Measurements from ENCODE around the gene PGGT1B. TPM values are rescaled to one million over a fixed set of nuclear protein-coding genes. Genes with fewer than 3 reads are reported as not detected.

The PGGT1B gene
- total RNA-seq, 1 experiment from 2014 or later = 59.7 TPM

DNA sequence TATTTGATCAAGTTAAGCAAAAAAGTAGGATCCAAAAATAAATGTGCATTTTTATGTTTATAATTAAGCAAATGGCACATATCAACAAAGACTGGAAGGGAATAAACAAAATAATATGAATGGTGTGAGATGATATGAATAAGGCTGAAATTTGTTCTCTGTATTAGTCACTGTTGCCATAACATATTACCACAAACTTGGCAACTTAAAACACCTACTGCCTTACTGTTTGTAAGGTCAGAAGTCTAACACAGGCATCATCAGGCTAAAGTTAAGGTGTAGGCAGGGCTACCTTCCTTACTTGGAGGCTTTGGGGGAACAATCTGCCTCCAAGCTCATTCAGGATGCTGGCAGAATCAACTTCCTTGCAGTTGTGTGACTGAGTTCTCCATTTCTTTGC lies 19.3 kb downstream of the PGGT1B start:
- H2AFZ ChIP-seq (ENCODE audit: low read length) = no peak overlapping the region
- no peaks in the 10 kb centered on the region for H3K27me3 ChIP-seq (ENCODE audit: insufficient read depth, low read length)
- Mint-ChIP-seq H3K4me3 (no peak overlapping the region), H3K36me3 (ENCODE audit: insufficient read depth in 1 of 3, low read depth in 3 of 3) (peaks cover 0 to 13% (median 7%) of the 10 kb centered on the region in 3 experiments; a peak in 5 of 7 replicates), H3K9me3 (no peaks in the 10 kb centered on the region), H3K27me3 (ENCODE audit: low read depth) (no peaks in the 10 kb centered on the region), H3K27ac (no peak overlapping the region; a peak in 1 of 7 replicates), H3K4me1 (no peaks in the 10 kb centered on the region)
- H4K8ac ChIP-seq (replicated peaks; ENCODE audit: insufficient read length, low read depth, low read length) = no peak overlapping the region
- no peak overlapping the region for H3K27ac ChIP-seq (ENCODE audit: insufficient read length, low read depth, low read length)
- H3K18ac ChIP-seq (ENCODE audit: insufficient read length, low read depth, low read length) = no peak overlapping the region
- DNase-seq = no peak
- no peak overlapping the region for H3K23ac ChIP-seq (ENCODE audit: insufficient read length, low read depth, low read length)
- TF ChIP-seq, protein P1, sequence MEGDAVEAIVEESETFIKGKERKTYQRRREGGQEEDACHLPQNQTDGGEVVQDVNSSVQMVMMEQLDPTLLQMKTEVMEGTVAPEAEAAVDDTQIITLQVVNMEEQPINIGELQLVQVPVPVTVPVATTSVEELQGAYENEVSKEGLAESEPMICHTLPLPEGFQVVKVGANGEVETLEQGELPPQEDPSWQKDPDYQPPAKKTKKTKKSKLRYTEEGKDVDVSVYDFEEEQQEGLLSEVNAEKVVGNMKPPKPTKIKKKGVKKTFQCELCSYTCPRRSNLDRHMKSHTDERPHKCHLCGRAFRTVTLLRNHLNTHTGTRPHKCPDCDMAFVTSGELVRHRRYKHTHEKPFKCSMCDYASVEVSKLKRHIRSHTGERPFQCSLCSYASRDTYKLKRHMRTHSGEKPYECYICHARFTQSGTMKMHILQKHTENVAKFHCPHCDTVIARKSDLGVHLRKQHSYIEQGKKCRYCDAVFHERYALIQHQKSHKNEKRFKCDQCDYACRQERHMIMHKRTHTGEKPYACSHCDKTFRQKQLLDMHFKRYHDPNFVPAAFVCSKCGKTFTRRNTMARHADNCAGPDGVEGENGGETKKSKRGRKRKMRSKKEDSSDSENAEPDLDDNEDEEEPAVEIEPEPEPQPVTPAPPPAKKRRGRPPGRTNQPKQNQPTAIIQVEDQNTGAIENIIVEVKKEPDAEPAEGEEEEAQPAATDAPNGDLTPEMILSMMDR (conservative IDR thresholded peaks at IDR 0.05) = no peak
- no peak overlapping the region for H3K4ac ChIP-seq (ENCODE audit: low read depth, low read length)
- no peak overlapping the region for H3K56ac ChIP-seq (ENCODE audit: insufficient read length, low read depth, low read length)
- H4K91ac ChIP-seq (ENCODE audit: insufficient read length, low read depth, low read length) = no peak overlapping the region
- H2BK12ac ChIP-seq (ENCODE audit: insufficient read length, low read depth, low read length) = no peak overlapping the region
- H3K9ac ChIP-seq (ENCODE audit: extremely low read depth, insufficient read length, low read length) = no peak overlapping the region
- no peaks in the 10 kb centered on the region for H3K79me2 ChIP-seq (ENCODE audit: insufficient read depth, low read length)
- H4K5ac ChIP-seq (ENCODE audit: insufficient read length, low read depth, low read length) = no peak overlapping the region
- H3K4me2 ChIP-seq (ENCODE audit: insufficient read depth, insufficient read length, low read length) = no peak overlapping the region
- H3K9me3 ChIP-seq (ENCODE audit: control insufficient read depth, low read depth, low read length) = no peaks in the 10 kb centered on the region
- H3K23me2 ChIP-seq (ENCODE audit: insufficient read length, low read depth, low read length, poor library complexity, severe bottlenecking) = no peaks in the 10 kb centered on the region
- no peak overlapping the region for H2BK120ac ChIP-seq (ENCODE audit: low read depth, low read length, poor library complexity, severe bottlenecking)
- no peak overlapping the region for H3T11ph ChIP-seq (ENCODE audit: low read length)
- no peak overlapping the region for H2BK20ac ChIP-seq (ENCODE audit: low read depth, low read length, poor library complexity, severe bottlenecking)
- H3K79me1 ChIP-seq (ENCODE audit: insufficient read depth, low read depth, low read length, poor library complexity, severe bottlenecking) = no peaks in the 10 kb centered on the region
- no peaks in the 10 kb centered on the region for H4K20me1 ChIP-seq (ENCODE audit: control insufficient read depth, insufficient read depth, insufficient read length)
- H3K14ac ChIP-seq (ENCODE audit: insufficient read depth, low read length) = no peak overlapping the region
- H2AK5ac ChIP-seq (ENCODE audit: insufficient read length, low read length) = no peak overlapping the region
- no peak overlapping the region for H2BK5ac ChIP-seq (ENCODE audit: insufficient read length, low read length)
- no peaks in the 10 kb centered on the region for H3K4me1 ChIP-seq (ENCODE audit: insufficient read depth, low read length)
- H2BK15ac ChIP-seq (ENCODE audit: low read depth, low read length) = no peak overlapping the region
